Heart right ventricle (tissue), 16 donors: ENCODE data around the gene BPIFB3. TPM values are rescaled to one million over a fixed set of nuclear protein-coding genes. Genes with fewer than 3 reads are reported as not detected.

Experiments
- ATAC-seq, 8 donors: fragments of 200-7000 bp; cut with Tn5 transposase; one replicate each; pipeline ENCODE4 v1.9.1; 2020; ENCODE audit warnings: mild to moderate bottlenecking in 8 of 8, moderate library complexity in 8 of 8, moderate number of reproducible peaks in 1 of 8
- DNase-seq, 2 donors: peaks; one replicate each; pipeline ENCODE4 v3.0.0-alpha.2; 2020
- H3K27ac ChIP-seq, 10 donors: fragments of 200-600 bp; sonication (generic) in 2 of 10; one replicate each; pipeline versions ENCODE4 v1.5.0 to v1.8.0; 2020 to 2022; ENCODE audit warnings: mild to moderate bottlenecking in 3 of 10
- H3K27me3 ChIP-seq, 7 donors: fragments of 200-600 bp; one replicate each; pipeline ENCODE4 v1.8.0; 2021 to 2022; ENCODE audit warnings: mild to moderate bottlenecking in 2 of 7
- H3K36me3 ChIP-seq, 9 donors: fragments of 200-600 bp; sonication (generic) in 1 of 9; one replicate each; pipeline versions ENCODE4 v1.5.0 to v1.8.0; 2020 to 2022; ENCODE audit warnings: mild to moderate bottlenecking in 2 of 9
- H3K4me1 ChIP-seq, 9 donors: fragments of 200-600 bp; sonication (generic) in 1 of 9; one replicate each; pipeline versions ENCODE4 v1.5.0 to v1.8.0; 2020 to 2022; ENCODE audit warnings: mild to moderate bottlenecking in 4 of 9
- H3K4me3 ChIP-seq, 10 donors: fragments of 200-600 bp; sonication (generic) in 2 of 10; one replicate each; pipeline versions ENCODE4 v1.5.0 to v1.8.0; 2020 to 2022; ENCODE audit warnings: mild to moderate bottlenecking in 7 of 10, moderate library complexity in 2 of 10
- H3K9me3 ChIP-seq, 11 donors: fragments of 200-600 bp in 10 of 11; sonication (generic) in 2 of 11; one replicate each; pipeline versions ENCODE4 v1.5.0 to v1.8.0; 2013 to 2022; ENCODE audit warnings: mild to moderate bottlenecking in 2 of 11, control low read depth in 1 of 11, moderate library complexity in 1 of 11
- WGBS, 2 donors: extraction: QIAGEN DNeasy Blood & Tissue Kit; methylation state at CpG; one replicate each; pipeline ENCODE4 v1.1.7; 2013; ENCODE audit warnings: inconsistent platforms in 1 of 2; 5-methylcytosine and 5-hydroxymethylcytosine counted together
- intact Hi-C, 10 donors: fragments of 100-400 bp; cut with DNase I; formaldehyde crosslinking; loops; one replicate each; pipeline versions ENCODE4 v1.11.1 to v1.14.2; 2022
- polyA plus RNA-seq, 2 donors: library from polyadenylated mRNA; stranded (reverse); fragments of 200-250 nt; gene quantifications; one replicate each; pipeline ENCODE4 v1.2.3, GENCODE V29; 2013
- total RNA-seq, 10 donors: library from RNA; stranded (reverse); fragmentation: NEBNext Ultra II Directional in 3 of 10; extraction: Animal tissue kit (Norgen Biotek cat#: 25700) in 3 of 10; gene quantifications; one replicate each; pipeline versions ENCODE4 v1.2.1 to v1.2.4, GENCODE V29; 2021 to 2023
- TF ChIP-seq, protein P1 (sequence below), 9 donors: fragments of 200-600 bp; sonication (generic) in 2 of 9; IDR thresholded peaks; one replicate each; pipeline versions ENCODE4 v1.5.0 to v1.8.0; 2021 to 2022; ENCODE audit warnings: antibody characterized with exemption in 9 of 9, mild to moderate bottlenecking in 5 of 9, moderate library complexity in 1 of 9
- donor health status: Arrhythmogenic right ventricular cardiomyopathy.
- donor health status: ischemic (EF 13 %, LVEDD 7.1; RV severe dilation, severe dysfunction).
- donor health status: healthy with polysubstance abuse.
- donor health status: DM: no; HTN: yes; CAD: no.
- donor health status: DM: no; HTN: no; CAD: no.
- donor health status: ischemic (EF 25% LVEDD 6.9; RV normal size, moderate dysfunction).
- donor health status: ischemic (EF 25% LVEDD 5.7; RV mildly dilated, moderate dysfunction).
- donor health status: healthy.
- donor health status: DM: yes; HTN: yes; CAD: no.
- donor health status: Ischemic cardiomyopathy.
- donor health status: ischemic (EF 35%, LVEDD 5.7; RV mildly dilated, moderate dysfunction).
- donor health status: nonischemic (EF 11% LVEDD 7.7; RV severe dilation, severe dysfunction).
- donor health status: DM: yes; HTN: yes; CAD: no.
- donor health status: PGD.
- donor health status: ischemic (EF 29% LVEDD 5.4; RV normal size, mild dysfunction).
- donor health status: nonischemic (EF 23%, LVEDD 6.1; RV moderate dilation, normal function).

Gene BPIFB3
- total and polyA plus RNA-seq, 12 donors: not detected

DNA sequence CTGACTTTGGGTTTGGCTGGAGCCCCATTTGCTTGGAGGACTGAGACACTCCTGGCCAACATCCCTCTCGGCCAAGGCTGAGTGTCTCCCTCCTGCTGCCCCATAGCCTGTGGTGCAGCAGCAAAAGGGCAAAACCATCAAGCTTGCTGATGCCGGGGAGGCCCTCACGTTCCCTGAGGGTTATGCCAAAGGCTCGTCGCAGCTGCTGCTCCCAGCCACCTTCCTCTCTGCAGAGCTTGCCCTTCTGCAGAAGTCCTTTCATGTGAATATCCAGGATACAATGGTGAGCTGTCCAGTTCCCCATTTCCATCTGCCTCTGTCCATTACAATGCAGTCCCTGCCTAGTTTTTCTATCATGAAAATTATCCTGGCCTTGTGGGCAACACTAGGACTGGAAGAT is 16.2 kb upstream of the BPIFB3 start:
- TF ChIP-seq, protein P1, sequence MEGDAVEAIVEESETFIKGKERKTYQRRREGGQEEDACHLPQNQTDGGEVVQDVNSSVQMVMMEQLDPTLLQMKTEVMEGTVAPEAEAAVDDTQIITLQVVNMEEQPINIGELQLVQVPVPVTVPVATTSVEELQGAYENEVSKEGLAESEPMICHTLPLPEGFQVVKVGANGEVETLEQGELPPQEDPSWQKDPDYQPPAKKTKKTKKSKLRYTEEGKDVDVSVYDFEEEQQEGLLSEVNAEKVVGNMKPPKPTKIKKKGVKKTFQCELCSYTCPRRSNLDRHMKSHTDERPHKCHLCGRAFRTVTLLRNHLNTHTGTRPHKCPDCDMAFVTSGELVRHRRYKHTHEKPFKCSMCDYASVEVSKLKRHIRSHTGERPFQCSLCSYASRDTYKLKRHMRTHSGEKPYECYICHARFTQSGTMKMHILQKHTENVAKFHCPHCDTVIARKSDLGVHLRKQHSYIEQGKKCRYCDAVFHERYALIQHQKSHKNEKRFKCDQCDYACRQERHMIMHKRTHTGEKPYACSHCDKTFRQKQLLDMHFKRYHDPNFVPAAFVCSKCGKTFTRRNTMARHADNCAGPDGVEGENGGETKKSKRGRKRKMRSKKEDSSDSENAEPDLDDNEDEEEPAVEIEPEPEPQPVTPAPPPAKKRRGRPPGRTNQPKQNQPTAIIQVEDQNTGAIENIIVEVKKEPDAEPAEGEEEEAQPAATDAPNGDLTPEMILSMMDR (IDR thresholded peaks at IDR 0.05): no peak
- intact Hi-C loops: no loop called here
- H3K9me3 ChIP-seq: no peaks in the 10 kb centered on the region
- DNase-seq: no peak
- ATAC-seq: no peak
- no peaks in the 10 kb centered on the region for H3K36me3 ChIP-seq
- no peak overlapping the region for H3K4me3 ChIP-seq
- no peak overlapping the region for H3K27ac ChIP-seq
- WGBS, 2 donors: 60 to 69% methylated on average over 5 of the region's 5 CpGs
- no peaks in the 10 kb centered on the region for H3K4me1 ChIP-seq
- H3K27me3 ChIP-seq: peaks cover 0 to 9% (median 0%) of the 10 kb centered on the region in 7 donors

DNA sequence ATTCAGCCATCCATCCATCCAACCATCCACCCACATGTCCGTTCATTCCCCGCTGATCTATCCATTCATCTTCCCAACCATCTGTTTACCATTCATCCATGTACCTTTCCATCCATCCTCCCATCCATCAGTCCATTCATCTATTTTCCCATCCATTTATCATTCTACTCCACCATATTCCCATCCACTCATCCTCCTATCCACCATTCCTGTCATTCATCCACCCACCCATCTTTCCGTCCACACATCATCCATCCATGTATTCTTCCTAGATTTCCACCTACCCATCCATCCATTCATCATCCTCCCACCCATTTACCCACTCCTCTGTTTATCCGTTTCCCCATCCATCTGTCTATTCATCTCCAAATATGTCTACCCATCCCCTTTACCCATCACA is 15.5 kb upstream of the BPIFB3 start:
- WGBS, 2 donors: 92 to 93% methylated on average over 4 of the region's 4 CpGs
- ATAC-seq (no peak), DNase-seq (no peak)
- no peak overlapping the region for H3K27ac ChIP-seq
- no peaks in the 10 kb centered on the region for H3K9me3 ChIP-seq
- no peak overlapping the region for H3K4me3 ChIP-seq
- TF ChIP-seq, protein P1 (IDR thresholded peaks at IDR 0.05): no peak
- H3K27me3 ChIP-seq: peaks cover 0 to 9% (median 0%) of the 10 kb centered on the region in 7 donors
- no peaks in the 10 kb centered on the region for H3K36me3 ChIP-seq
- no peaks in the 10 kb centered on the region for H3K4me1 ChIP-seq
- intact Hi-C loops: no loop called here

DNA sequence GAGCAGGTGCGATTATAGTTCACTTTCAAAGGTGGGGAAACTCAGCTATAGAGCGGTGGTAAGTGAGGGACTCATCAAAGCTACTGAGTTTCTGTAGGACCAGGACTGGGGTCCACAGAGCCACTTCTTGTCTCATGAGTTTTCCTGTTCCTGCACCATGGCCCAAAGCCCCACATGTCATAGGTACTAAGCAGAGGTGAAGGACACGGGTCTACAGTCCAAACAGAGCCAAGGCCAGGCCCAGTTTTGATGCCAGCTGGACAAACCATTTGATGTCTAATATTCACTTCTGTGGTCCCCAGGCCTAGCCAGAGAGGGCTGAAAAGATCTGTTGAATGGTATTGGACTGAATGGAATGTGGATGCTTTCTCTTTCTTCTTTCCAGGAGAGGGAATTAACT is 11.3 kb upstream of the BPIFB3 start:
- TF ChIP-seq, protein P1 (IDR thresholded peaks at IDR 0.05): no peak
- Histone ChIP-seq H3K27ac (no peak overlapping the region), H3K4me3 (no peak overlapping the region), H3K9me3 (peaks cover 0 to 25% (median 11%) of the 10 kb centered on the region in 11 donors), H3K36me3 (no peaks in the 10 kb centered on the region), H3K27me3 (peaks cover 0 to 9% (median 0%) of the 10 kb centered on the region in 7 donors), H3K4me1 (no peaks in the 10 kb centered on the region)
- intact Hi-C loops: no loop called here
- no peak for ATAC-seq
- WGBS, 2 donors: 92 to 95% methylated on average over 3 of the region's 3 CpGs
- no peak for DNase-seq

DNA sequence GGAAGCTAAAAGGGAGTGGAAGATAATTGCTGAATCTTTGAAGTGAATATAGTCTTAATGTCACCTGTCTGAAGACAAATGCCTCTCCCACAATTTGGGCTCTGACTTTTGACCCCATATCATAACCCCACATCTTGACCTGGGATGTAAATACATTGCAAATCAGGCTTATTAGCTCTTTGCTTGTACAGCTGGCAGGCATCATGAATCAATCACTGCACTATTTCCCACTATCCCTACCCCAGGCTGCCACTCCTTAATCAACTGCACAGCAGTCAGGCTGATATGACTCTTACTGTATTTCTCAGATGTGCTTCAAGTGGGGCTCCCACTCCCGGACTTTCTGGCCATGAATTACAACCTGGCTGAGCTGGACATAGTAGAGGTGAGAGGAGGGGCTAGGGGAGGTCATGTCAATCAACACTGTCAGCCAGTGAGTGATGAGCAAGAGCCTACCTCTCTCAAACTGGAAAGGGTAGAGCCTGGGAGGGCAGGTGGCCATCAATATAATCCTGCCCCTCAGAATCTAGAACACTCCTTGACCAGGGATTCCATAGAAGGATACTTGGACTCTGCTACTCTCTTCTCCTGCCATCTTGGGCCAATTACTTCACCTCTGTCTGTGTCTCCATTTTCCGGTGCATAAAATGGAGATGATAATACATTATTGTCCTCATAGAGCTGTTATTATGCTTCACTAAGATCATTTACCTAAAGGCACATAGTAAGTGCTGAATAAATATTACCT is 10.5 kb upstream of the BPIFB3 start:
- no peak for DNase-seq
- Histone ChIP-seq H3K27ac (no peak overlapping the region), H3K9me3 (peaks cover 0 to 25% (median 11%) of the 10 kb centered on the region in 11 donors), H3K4me1 (no peaks in the 10 kb centered on the region), H3K27me3 (peaks cover 0 to 5% (median 0%) of the 10 kb centered on the region in 7 donors), H3K4me3 (no peak overlapping the region), H3K36me3 (no peaks in the 10 kb centered on the region)
- TF ChIP-seq, protein P1 (IDR thresholded peaks at IDR 0.05): no peak
- ATAC-seq: no peak
- WGBS, 2 donors: 81 to 82% methylated on average over 2 of the region's 2 CpGs
- intact Hi-C loops: no loop called here
